Choroid plexus epithelial cell (primary cell): Measurements from ENCODE around the gene LGALS7B.
"Not testable (repeated sequence)": the region's sequence is repeated elsewhere in the genome, so short reads cannot be mapped to it uniquely, and the experiment has no call there.

Experiments used
- DNase-seq: peaks from one replicate; pipeline ENCODE4 v3.0.0-alpha.2; 2010; ENCODE audit warnings: low read depth
- H3K4me3 ChIP-seq: 2 replicates; pipeline ENCODE4 v1.5.1; 2011; ENCODE audit warnings: low read depth, mild to moderate bottlenecking, control low read depth, low read length, moderate library complexity
- CTCF ChIP-seq: conservative IDR thresholded peaks from 2 replicates; pipeline ENCODE4 v1.5.1; 2011; ENCODE audit warnings: low read depth, mild to moderate bottlenecking, control low read depth, inconsistent platforms, low read length, moderate library complexity

The LGALS7B gene

GRCh38 chr19:38796154-38796553, 7.2 kb downstream of the LGALS7B start:
- DNase-seq, result no peak
- no peak for TF ChIP-seq CTCF
- no peak overlapping the region for H3K4me3 ChIP-seq

- DNase-seq, H3K4me3 ChIP-seq: not testable (repeated sequence)
Observed at GRCh38 chr19:38797781-38798180, 8.8 kb downstream of the LGALS7B start.

- no peak for TF ChIP-seq CTCF
- no peak overlapping the region for H3K4me3 ChIP-seq
- no peak for DNase-seq
Observed at GRCh38 chr19:38799104-38799503, 10.1 kb downstream of the LGALS7B start.

- no peak for TF ChIP-seq CTCF
- DNase-seq, result no peak
- H3K4me3 ChIP-seq, result no peak overlapping the region
Observed at GRCh38 chr19:38800577-38801347, 11.8 kb downstream of the LGALS7B start.

- no peak for DNase-seq
- H3K4me3 ChIP-seq, result no peak overlapping the region
- no peak for TF ChIP-seq CTCF
Observed at GRCh38 chr19:38801359-38802095, 12.5 kb downstream of the LGALS7B start.

- no peak overlapping the region for H3K4me3 ChIP-seq
- TF ChIP-seq CTCF, result no peak
- DNase-seq, result no peak
Observed at GRCh38 chr19:38803543-38803942, 14.5 kb downstream of the LGALS7B start.

GRCh38 chr19:38805180-38805579, 16.2 kb downstream of the LGALS7B start:
- H3K4me3 ChIP-seq, result no peak overlapping the region
- TF ChIP-seq CTCF, result no peak
- no peak for DNase-seq
